NT2/D1 (cell line): Measurements from ENCODE around the gene VIPR1.

Source experiments
- SUZ12 ChIP-seq: IDR thresholded peaks from 2 replicates; pipeline ENCODE4 v1.6.1; 2011; ENCODE audit not compliant: insufficient read length, insufficient read depth; ENCODE audit errors: extremely low read depth
- YY1 ChIP-seq: IDR thresholded peaks from 2 replicates; pipeline ENCODE4 v1.6.1; 2011; ENCODE audit not compliant: insufficient read length, insufficient read depth
- ZNF274 ChIP-seq: IDR thresholded peaks from 2 replicates; pipeline ENCODE4 v1.6.1; 2011; ENCODE audit warnings: mild to moderate bottlenecking, low read depth, low read length

DNA sequence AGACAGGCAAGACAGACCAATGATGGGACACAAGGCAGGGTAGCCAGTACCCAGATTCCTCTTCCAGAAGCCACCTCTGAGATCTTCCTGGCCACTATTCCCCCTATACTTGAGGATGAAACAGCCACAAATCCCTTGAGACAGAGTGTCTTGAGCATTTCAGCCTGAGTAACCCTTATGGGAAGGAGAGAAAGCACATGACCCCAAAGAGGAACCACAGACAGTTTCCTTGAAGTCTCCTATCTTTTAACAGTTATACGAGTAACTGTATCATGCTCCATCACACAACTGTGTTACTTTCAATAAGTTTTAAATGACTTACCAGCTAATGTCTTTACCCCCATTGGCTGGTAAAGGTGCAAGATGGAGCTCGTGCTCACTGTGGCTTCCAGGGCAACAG lies 9.3 kb downstream of the VIPR1 start:
- TF ChIP-seq YY1 (no peak), ZNF274 (no peak), SUZ12 (no peak)
